T-helper 2 cell treated with Interferon-gamma antibody and Interleukin-4, amounts not matched to agents 5 μg/mL and 100 μg/mL, for 36 hours (primary cell): ENCODE measurements around the gene PDSS2.

ENCODE experiments used
- DNase-seq: peaks from one replicate; pipeline ENCODE4 v3.0.0; 2021; ENCODE audit warnings: low spot score
- H3K27ac Mint-ChIP-seq: one replicate; pipeline ENCODE4 v1.8.0; 2021; ENCODE audit warnings: mild to moderate bottlenecking, mixed read lengths
- H3K27me3 Mint-ChIP-seq: one replicate; pipeline ENCODE4 v1.8.0; 2021; ENCODE audit warnings: low read depth, mixed read lengths
- H3K36me3 Mint-ChIP-seq: one replicate; pipeline ENCODE4 v1.8.0; 2021; ENCODE audit warnings: low read depth, mixed read lengths
- H3K4me1 Mint-ChIP-seq: one replicate; pipeline ENCODE4 v1.8.0; 2021; ENCODE audit warnings: low read depth, mixed read lengths
- H3K4me3 Mint-ChIP-seq: one replicate; pipeline ENCODE4 v1.8.0; 2022; ENCODE audit warnings: mild to moderate bottlenecking, moderate library complexity, mixed read lengths
- H3K9me3 Mint-ChIP-seq: one replicate; pipeline ENCODE4 v1.8.0; 2021; ENCODE audit warnings: mixed read lengths

PDSS2 gene

DNA sequence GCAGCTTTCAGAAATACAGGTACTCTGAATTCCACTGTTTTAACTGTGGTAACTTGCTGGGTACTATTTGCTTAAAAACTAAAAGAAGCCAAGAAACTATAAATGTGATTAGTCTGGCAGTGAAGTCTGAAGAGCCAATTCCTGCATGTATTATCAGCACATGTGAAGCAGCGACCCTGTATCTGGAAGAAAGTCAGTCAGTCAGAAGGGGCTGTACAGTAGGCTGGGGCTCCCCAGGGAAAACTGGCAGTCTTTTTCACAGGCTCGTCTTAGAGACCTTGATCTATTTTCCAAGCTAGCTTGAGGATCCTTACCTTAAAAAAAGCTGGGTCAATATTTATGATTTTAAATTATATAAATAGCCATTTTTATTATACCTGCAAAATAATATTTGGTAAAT lies 104.9 kb downstream of the PDSS2 start:
- no peaks in the 10 kb centered on the region for H3K27me3 Mint-ChIP-seq
- H3K4me1 Mint-ChIP-seq = peaks cover 2% of the 10 kb centered on the region
- H3K27ac Mint-ChIP-seq = no peak overlapping the region
- no peak overlapping the region for H3K4me3 Mint-ChIP-seq
- H3K36me3 Mint-ChIP-seq = no peaks in the 10 kb centered on the region
- DNase-seq = no peak
- no peaks in the 10 kb centered on the region for H3K9me3 Mint-ChIP-seq

DNA sequence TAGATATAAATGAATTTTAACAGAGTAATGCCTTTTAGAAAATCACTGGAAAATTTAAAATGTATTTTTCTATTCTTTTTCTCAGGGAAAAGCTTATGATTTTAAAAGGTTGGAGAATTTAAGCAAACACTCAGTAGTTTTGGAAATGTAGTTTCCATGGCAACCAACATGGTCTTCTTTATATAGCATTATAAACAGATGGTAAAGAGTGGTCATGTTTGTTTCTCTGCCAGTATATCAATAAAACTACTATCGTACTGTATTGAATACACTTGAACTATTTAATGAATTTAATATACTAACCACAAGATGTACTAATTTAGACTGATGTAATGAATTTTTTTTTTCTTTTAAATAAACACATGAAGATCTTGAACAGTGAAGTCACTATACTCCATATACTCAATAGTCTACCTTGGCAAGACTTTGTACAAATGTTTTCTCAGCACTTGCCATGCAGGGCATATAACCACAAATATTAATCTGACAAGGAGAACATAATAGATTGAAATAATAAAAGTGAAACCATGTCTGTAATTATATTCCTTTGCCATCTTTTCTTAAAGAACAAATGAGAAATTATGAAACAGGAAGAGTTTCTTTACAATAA lies 105.5 kb downstream of the PDSS2 start:
- H3K36me3 Mint-ChIP-seq = no peaks in the 10 kb centered on the region
- H3K4me1 Mint-ChIP-seq = peaks cover 2% of the 10 kb centered on the region
- no peak for DNase-seq
- no peaks in the 10 kb centered on the region for H3K9me3 Mint-ChIP-seq
- H3K27ac Mint-ChIP-seq = no peak overlapping the region
- no peaks in the 10 kb centered on the region for H3K27me3 Mint-ChIP-seq
- no peak overlapping the region for H3K4me3 Mint-ChIP-seq

DNA sequence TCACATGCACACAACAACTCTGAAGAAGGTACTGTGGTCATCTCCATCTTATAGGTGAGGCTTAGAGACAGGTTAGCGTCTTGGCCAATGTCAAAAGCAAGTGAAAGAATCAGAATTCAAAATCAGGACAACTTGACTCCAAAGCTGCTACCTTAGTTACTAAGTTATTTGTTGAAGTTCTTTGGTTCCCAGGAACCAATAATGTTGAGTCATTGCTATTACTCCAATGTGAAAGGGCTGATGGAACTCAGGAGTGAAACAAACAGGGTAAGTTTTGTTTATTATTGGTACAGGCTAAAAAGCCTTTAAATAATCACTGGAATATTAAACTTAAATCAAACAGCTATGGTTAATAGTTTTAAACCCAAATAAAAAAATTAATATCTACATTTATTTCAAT lies 111.1 kb downstream of the PDSS2 start:
- Mint-ChIP-seq H3K9me3 (no peaks in the 10 kb centered on the region), H3K36me3 (no peaks in the 10 kb centered on the region), H3K4me3 (no peak overlapping the region), H3K27me3 (no peaks in the 10 kb centered on the region), H3K4me1 (peaks cover 8% of the 10 kb centered on the region), H3K27ac (no peak overlapping the region)
- DNase-seq = no peak

DNA sequence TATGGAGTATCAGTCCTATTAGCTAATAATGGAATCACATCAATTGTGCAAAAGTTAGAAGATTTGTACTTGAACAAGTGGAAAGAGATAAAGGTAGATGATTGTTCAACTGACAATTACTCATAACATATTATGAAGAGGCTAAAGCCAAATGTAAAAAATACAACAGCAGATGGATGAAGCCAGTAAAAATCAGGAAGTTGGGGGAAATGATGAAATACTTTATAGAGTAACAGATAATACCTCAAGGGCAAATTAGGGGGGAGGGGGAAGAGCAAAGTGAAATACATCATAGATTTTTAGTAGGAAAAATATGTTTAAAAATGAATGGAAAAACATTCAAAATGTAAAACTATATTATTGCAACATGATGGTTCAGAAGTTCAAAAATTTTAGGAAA lies 114.0 kb downstream of the PDSS2 start:
- Mint-ChIP-seq H3K4me1 (peaks cover 8% of the 10 kb centered on the region), H3K27ac (no peak overlapping the region), H3K9me3 (no peaks in the 10 kb centered on the region), H3K4me3 (no peak overlapping the region), H3K27me3 (no peaks in the 10 kb centered on the region), H3K36me3 (no peaks in the 10 kb centered on the region)
- no peak for DNase-seq

DNA sequence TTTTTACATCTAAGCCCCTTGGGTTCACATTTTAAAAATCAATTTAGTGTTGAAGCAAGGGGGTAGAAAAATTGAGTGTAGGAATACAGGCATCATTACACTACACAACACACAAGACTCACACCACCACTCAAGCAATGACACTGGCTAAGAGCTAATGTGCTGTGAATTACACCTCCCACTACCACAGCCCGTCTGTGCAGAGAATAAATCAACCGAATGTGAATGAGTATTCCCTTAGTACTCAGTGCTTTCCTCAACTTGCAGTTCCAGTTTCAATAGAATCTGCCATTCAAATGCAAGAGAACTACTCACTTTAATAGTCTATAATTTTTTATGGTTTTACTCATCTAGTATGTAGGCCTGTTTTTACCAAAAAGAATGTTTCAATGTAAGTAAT lies 114.4 kb downstream of the PDSS2 start:
- no peaks in the 10 kb centered on the region for H3K9me3 Mint-ChIP-seq
- no peaks in the 10 kb centered on the region for H3K36me3 Mint-ChIP-seq
- H3K27me3 Mint-ChIP-seq = no peaks in the 10 kb centered on the region

DNA sequence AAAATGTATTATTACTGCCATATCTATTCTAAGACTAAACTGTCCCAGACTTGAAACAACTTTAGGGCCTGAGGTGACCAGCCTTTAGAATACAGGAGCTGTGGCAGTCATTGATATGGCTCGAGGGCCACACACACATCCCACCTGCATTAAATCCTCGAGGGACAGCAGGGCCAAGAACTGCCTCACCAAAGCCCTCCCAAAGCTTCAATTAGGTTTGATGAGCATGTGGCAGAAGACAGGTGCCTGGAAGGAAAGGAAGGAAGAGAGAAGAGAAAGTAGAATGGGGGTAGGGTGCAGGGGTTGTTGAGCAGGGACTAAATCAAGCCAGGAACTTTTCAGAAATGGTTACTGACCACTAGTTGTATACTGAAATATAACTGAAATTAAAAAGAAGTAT lies 115.0 kb downstream of the PDSS2 start:
- peaks cover 8% of the 10 kb centered on the region for H3K4me1 Mint-ChIP-seq
- DNase-seq = no peak
- no peak overlapping the region for H3K4me3 Mint-ChIP-seq
- H3K27ac Mint-ChIP-seq = no peak overlapping the region
- no peaks in the 10 kb centered on the region for H3K9me3 Mint-ChIP-seq
- H3K27me3 Mint-ChIP-seq = no peaks in the 10 kb centered on the region
- no peaks in the 10 kb centered on the region for H3K36me3 Mint-ChIP-seq

More for the DNA sequence above, 114.4 kb downstream of the PDSS2 start:
- no peak overlapping the region for H3K27ac Mint-ChIP-seq
- no peak for DNase-seq
- H3K4me3 Mint-ChIP-seq = no peak overlapping the region
- H3K4me1 Mint-ChIP-seq = peaks cover 8% of the 10 kb centered on the region

DNA sequence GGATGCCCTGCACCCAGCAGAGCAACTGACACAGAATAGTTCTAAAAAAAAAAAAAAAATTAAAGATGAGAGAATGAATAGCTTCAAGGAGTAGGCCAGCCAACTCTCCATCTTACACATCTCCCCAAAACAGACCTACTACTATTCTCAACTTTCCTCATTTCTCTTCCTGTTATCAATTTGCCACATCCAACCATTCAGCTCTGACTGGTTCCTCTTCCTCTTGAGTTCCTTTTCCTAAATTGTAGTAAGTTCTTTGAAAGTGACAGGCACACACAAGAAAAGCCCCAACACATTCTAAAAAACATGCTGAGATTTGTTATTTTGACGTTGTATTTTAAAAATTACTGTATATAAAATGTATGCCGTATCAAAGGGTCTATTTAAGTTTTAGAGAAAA lies 117.2 kb downstream of the PDSS2 start:
- peaks cover 8% of the 10 kb centered on the region for H3K4me1 Mint-ChIP-seq
- no peaks in the 10 kb centered on the region for H3K27me3 Mint-ChIP-seq
- H3K4me3 Mint-ChIP-seq = no peak overlapping the region
- H3K36me3 Mint-ChIP-seq = no peaks in the 10 kb centered on the region
- H3K9me3 Mint-ChIP-seq = no peaks in the 10 kb centered on the region
- no peak overlapping the region for H3K27ac Mint-ChIP-seq
- no peak for DNase-seq

DNA sequence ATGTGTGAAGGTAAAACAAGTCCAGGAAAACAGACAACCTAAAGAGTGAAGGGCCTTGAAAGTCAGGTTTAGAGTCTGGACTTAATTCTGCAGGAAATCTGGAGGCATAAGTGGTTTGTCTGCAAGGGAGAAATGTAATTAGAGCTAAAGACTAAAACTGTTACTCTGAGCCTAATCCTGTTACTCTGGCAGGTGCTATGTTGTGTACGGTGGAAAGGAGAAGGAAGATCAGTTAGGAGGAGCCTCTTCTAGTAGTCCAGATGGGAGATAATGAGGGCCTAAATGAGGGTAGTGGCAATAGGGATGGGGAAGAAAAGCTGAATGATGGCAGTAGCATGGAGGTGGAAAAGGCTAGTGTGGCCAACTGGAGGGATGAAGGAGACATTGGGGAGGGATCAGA lies 118.5 kb downstream of the PDSS2 start:
- peaks cover 8% of the 10 kb centered on the region for H3K4me1 Mint-ChIP-seq
- H3K36me3 Mint-ChIP-seq = no peaks in the 10 kb centered on the region

DNA sequence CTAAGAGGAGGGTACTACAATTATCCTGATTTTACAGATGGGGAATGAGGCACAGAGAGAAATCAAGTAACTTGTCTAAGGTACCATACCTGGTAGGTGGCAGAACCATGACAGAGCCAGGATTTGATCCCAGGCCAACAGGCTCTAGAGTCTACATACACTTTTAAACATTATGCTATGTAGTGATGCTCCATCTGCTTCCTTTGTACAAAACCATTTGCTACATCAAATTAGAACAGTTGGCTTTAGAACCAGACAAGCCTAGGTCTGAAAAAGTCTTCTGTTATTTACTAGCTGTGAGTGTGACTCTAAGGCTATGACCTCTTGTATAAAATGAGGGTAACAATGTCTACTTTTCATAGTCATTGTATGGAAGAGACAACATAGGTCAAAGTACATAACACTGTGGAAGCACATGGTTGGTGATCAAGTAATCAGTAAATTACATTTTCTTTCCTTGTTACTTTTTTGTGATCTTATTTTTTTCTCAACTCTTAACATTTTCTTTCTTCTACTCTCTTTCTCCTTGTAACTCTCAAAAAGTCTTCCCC lies 122.1 kb downstream of the PDSS2 start:
- Mint-ChIP-seq H3K9me3 (no peaks in the 10 kb centered on the region), H3K36me3 (peaks cover 3% of the 10 kb centered on the region), H3K27ac (no peak overlapping the region), H3K4me3 (no peak overlapping the region), H3K4me1 (no peaks in the 10 kb centered on the region), H3K27me3 (no peaks in the 10 kb centered on the region)
- DNase-seq = no peak

More for the DNA sequence above, 118.5 kb downstream of the PDSS2 start:
- Mint-ChIP-seq H3K9me3 (no peaks in the 10 kb centered on the region), H3K27me3 (no peaks in the 10 kb centered on the region), H3K27ac (no peak overlapping the region), H3K4me3 (no peak overlapping the region)
- no peak for DNase-seq

DNA sequence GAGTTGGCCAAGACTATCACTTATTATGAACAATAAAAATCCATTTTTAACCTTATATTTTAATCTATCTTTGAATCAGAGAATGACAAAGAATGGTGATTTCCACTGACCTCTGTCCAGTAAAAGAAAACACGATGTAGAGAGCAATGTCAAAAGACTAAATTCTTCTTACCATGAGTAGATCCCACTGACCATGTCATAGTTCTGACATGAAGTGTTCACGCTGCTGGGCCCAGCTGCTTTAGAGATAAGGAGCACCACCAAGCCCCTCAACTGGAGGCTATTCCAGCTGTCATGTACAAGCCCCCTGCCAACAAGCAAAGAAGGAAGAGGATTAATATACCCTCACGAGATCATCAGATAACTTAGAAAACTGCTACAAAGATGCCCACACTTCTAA lies 125.3 kb downstream of the PDSS2 start:
- H3K4me3 Mint-ChIP-seq = no peak overlapping the region
- no peaks in the 10 kb centered on the region for H3K9me3 Mint-ChIP-seq
- DNase-seq = no peak
- H3K27me3 Mint-ChIP-seq = no peaks in the 10 kb centered on the region
- peaks cover 3% of the 10 kb centered on the region for H3K36me3 Mint-ChIP-seq
- no peak overlapping the region for H3K27ac Mint-ChIP-seq
- peaks cover 12% of the 10 kb centered on the region for H3K4me1 Mint-ChIP-seq

DNA sequence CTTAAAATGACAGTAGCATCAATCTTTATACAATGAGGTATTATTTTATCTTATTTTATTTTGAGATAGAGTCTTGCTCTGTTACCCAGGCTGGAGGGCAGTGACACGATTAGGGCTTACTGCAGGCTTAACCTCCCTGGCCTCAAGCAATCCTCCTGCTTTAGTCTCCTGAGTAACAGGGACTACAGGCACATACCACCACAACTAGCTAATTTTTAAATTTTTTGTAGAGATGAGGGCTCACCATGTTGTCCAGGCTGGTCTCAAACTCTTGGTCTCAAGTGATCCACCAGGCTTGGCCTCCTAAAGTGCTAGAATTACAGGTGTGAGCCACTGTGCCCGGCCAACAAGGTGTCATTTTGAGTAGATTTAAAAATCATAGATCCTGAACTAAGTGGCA lies 125.9 kb downstream of the PDSS2 start:
- Mint-ChIP-seq H3K4me3 (no peak overlapping the region), H3K27me3 (no peaks in the 10 kb centered on the region), H3K9me3 (no peaks in the 10 kb centered on the region), H3K36me3 (peaks cover 3% of the 10 kb centered on the region), H3K4me1 (peaks cover 12% of the 10 kb centered on the region), H3K27ac (no peak overlapping the region)
- no peak for DNase-seq

DNA sequence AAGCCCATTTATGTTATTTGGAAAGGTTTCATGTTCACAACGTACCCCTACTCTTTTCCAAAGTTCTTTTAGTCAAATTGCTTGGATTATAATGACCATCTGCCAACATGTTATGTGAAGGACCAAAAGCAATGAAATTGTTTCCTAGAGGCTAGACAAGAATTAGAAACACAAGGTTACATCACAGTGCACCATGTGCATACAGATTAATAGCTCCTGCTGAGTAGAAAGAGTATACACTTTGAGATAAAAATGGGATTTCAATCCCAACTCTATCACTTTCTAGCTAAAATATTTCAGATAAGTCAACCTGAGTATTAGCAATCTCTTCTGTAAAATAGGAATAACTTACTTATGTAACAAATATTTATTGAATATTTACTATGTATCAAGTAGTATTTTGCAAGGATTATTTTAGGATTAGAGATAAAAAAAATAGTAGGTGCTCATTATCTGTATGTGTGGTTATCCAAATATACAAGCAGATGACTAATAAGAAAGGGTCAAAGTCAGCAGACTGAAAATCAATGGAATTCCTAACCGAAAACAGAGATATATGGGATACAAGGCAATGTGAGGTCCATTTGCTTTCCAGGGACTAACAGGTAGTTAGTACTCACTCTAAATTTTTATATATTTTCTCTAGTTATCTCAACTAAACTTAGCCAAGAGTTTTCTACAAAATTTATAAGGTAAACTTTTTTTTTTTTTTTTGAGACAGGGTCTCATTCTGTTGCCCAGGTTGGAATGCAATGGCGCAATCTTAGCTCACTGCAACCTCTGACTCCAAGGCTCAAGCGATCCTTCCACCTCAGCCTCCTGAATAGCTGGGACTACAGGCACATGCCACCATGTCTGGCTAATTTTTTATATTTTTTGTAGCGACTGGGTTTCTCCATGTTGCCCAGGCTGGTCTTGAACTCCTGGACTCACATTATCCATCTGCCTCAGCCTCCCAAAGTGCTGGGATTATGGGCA lies 127.7 kb downstream of the PDSS2 start:
- DNase-seq = no peak
- H3K4me1 Mint-ChIP-seq = peaks cover 12% of the 10 kb centered on the region
- no peak overlapping the region for H3K27ac Mint-ChIP-seq
- H3K27me3 Mint-ChIP-seq = no peaks in the 10 kb centered on the region
- H3K9me3 Mint-ChIP-seq = no peaks in the 10 kb centered on the region
- peaks cover 5% of the 10 kb centered on the region for H3K36me3 Mint-ChIP-seq
- no peak overlapping the region for H3K4me3 Mint-ChIP-seq

DNA sequence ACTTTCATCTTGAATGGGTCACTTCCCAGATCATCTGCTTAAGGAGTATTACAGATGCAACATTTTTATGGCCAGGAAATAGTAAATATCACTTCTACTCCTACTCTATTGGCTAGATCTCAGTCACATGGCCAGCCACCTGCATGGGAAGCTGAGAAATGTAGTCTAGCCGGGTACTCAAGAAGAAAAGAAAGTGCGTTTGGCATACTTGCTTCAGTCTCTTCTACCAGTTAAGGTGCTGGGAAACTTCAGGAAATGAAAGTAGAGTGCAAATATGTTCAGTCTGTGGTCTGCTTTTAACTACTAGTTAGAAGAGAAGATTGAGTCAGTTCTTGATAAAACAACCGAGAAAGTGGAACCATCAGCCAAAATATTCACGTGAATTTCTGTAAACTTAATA lies 129.2 kb downstream of the PDSS2 start:
- Mint-ChIP-seq H3K36me3 (peaks cover 5% of the 10 kb centered on the region), H3K27me3 (no peaks in the 10 kb centered on the region), H3K9me3 (no peaks in the 10 kb centered on the region), H3K27ac (no peak overlapping the region), H3K4me1 (peaks cover 12% of the 10 kb centered on the region), H3K4me3 (no peak overlapping the region)
- DNase-seq = no peak

DNA sequence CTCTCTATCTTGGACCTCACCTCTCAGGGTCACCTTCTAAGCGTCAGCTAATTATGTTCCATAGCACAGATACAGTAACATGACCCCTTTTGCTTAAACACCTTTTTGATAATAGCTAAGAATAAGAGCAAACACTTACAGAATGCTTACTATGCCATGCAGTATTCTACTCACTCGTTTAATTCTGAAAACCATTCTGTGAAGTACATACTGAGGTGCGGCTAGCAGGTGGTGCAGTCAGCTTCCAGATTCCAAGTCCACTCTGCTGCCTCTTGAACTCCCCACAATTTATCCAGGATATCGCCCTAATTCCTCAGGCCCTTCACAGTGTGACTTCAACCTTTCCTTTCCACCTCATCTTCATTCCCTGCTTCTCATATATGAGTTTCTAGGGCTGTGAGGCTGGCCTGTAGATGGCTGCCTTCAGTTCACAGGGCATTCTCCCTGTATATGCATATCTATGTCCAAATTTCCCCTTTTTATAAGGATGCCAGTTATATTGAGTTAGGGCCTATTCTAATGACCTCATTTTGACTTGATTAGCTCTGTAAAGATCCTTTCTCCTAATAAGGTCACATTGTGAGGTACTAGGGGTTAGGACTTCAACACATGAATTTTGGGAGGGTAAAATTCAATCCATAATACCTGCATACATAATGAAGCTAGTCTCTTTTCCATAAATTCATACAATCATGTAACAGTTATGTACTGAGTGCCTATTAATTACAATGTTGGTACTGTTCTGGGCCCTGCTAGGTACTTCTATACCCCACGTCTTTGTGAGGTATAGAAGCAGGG lies 130.1 kb downstream of the PDSS2 start:
- no peak for DNase-seq
- H3K27me3 Mint-ChIP-seq = no peaks in the 10 kb centered on the region
- no peak overlapping the region for H3K4me3 Mint-ChIP-seq
- H3K4me1 Mint-ChIP-seq = peaks cover 12% of the 10 kb centered on the region
- H3K36me3 Mint-ChIP-seq = peaks cover 5% of the 10 kb centered on the region
- no peak overlapping the region for H3K27ac Mint-ChIP-seq
- no peaks in the 10 kb centered on the region for H3K9me3 Mint-ChIP-seq
